NCI-H446 (cell line): Measurements from ENCODE around the gene SOX3.

ENCODE experiments used
- DNase-seq, 2 experiments: peaks; one replicate each; lab custom pipeline; 2025; lab: John Stamatoyannopoulos, UW

SOX3 gene

DNA sequence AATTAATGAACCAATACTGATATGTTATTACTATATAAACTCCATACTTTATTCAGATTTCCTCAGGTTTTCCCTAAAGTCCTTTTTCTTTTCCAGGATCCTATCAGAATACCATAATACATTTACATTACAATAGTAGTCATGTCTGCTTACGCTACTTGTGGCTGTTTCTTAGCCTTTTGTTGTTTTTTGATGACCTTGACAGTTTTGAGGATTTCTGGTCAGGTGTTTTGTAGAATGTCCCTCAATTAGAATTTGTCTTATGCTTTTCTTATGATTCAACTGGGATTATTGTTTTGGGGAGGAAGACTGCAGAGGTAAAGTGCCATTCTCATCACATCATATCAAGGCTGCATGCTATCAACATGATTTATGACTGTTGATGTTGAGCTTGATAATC is 9.1 kb downstream of the SOX3 start:
- DNase-seq: no peak

DNA sequence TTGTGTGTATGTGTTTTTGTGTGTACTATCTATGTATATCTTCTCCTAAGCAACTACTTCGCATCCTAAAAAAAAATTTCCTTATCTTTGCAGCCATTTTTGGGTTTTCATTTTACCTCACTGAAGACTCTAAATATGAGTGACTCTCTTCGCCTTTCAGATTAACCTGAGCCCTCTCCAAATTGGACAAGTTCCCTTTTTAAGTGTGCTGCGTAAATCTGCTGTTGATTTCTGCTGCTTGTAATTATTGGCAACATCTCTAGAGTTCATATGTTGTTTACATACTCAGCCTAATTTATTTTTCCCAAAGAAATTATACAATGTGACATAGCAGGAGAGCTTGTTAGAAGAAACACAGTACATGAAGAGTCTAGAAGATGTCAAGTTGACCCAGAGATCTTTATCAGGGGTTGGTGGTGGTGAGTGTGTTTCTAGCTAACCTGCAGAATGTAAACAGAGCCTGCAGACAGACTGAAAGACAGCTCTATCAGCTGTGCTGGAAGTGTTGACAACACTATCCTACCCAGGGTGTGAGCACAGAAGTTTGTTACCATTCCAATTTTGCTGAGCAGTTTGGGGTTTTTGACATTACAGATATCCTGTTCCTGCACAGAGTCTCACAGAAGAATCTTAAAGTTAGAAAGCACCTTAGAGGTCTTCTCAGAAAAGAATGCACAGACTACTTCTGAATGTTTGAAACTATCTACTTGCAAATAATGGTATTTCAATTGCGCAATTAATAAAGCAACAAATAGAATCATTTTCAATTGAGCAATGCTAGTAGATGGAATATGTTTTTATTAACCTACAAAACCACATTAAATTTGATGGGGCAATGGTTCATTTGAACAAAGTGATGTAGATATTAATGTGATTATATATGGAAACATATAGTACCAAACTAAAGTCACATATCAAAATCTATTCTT is 12.5 kb downstream of the SOX3 start:
- no peak for DNase-seq

GRCh38 chrX:140480765-140481164 is 24.1 kb downstream of the SOX3 start:
- no peak for DNase-seq

GRCh38 chrX:140477987-140478386 is 26.9 kb downstream of the SOX3 start:
- DNase-seq: no peak

- DNase-seq: no peak
These were observed 29.8 kb downstream of the SOX3 start for GRCh38 chrX:140475025-140475424.

DNA sequence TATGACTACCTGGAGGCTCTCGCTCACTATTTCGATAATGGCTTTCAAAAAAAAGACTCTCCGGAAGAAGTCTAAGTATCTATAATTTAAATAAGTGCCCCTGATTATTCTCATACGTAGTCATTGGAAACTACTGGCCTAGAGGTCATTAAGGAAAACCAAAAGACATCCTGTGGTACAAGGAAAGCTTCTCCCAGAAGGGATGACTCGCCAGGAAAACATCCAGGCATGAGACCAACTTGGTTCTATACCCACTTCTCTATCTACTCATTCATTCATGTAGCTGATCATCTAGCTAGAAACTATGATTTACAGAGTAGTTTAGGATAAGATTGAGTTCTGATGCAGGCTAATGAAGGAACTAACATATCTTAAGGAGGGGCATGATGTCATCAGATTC is 37.7 kb downstream of the SOX3 start:
- no peak for DNase-seq
